AG04449 (cell line): ENCODE results near the gene ATAD1.
"Not testable (repeated sequence)": the region's sequence is repeated elsewhere in the genome, so short reads cannot be mapped to it uniquely, and the experiment has no call there.

Source experiments
- CTCF ChIA-PET: fragments of 350-600 bp; formaldehyde crosslinking; extraction: SDS; loops from one replicate; lab custom pipeline; 2021; ENCODE audit warnings: antibody characterized with exemption; lab: Yijun Ruan, JAX
- POLR2A ChIA-PET: fragments of 400-600, 350-600 bp; formaldehyde crosslinking; extraction: SDS; loops from one replicate; lab custom pipeline; 2020; ENCODE audit warnings: antibody characterized with exemption, inconsistent platforms; lab: Yijun Ruan, JAX
- DNase-seq: peaks from one replicate; pipeline ENCODE4 v3.0.0-alpha.2; 2010; ENCODE audit warnings: low read depth, low spot score
- H3K4me3 ChIP-seq: 2 replicates; pipeline ENCODE4 v1.5.1; 2011; ENCODE audit warnings: low read depth, mild to moderate bottlenecking, control low read depth, low read length
- TF ChIP-seq, protein P1 (sequence below): IDR thresholded peaks from one replicate; pipeline ENCODE4 v1.5.1; 2011; ENCODE audit warnings: mild to moderate bottlenecking, moderate library complexity, low read length, control low read depth, inconsistent platforms; ENCODE audit not compliant: insufficient read depth; ENCODE audit errors: missing control alignments

The ATAD1 gene, protein sequence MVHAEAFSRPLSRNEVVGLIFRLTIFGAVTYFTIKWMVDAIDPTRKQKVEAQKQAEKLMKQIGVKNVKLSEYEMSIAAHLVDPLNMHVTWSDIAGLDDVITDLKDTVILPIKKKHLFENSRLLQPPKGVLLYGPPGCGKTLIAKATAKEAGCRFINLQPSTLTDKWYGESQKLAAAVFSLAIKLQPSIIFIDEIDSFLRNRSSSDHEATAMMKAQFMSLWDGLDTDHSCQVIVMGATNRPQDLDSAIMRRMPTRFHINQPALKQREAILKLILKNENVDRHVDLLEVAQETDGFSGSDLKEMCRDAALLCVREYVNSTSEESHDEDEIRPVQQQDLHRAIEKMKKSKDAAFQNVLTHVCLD

DNA sequence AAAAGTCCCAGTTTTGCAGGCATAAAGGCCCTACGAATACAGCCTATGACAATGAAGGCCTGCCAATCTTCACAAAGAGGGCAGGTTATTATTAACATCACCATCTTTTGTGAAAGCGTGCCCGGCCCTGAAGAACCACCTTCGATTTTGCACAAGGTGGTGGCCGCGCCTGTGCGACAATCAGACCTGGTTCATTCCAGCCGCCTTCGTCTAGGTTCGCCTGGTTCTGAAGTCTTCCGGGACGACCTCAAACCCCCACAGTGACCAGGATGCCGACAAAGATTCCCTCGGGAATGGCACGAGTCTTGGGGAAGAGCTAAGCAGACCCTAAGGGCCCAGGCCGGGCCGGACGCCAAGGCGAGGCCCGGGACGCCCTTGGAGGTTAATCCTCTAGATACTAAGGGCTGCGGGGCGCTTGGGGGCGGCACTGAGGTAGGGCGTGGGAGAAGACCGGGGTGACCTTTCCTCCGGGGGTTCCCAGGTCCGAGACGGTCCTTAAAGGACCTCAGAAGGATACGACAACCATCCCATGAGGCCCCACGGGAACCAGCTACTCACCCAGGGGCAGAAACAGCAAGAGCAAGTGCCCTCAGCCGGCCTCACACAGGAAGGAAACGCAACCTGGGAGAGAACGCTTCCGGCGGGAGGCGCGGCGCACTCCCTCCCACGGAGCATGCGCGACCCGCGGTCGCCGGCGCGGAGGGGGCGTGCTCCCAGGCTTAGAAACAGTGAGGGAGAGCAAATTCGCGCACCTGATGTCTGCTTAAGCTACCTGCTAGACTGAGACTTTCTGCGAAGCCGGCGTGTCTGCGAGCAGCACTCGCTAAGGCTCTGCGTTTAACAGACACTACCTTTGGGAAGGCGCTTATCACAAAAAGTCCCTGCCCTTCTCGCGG lies at the start of gene ATAD1:
Gene ATAD1 (minus strand): TSS at position 618 of the 896 bp plus-strand sequence. CDS start 3,627 bp downstream, outside the sequence.
- ChIA-PET POLR2A (interaction anchor here (0.5 to 1.2 kb wide), 3 partner anchors 11 to 57 kb away, joined by 3 read pairs; no protein-coding TSS in a partner anchor), CTCF (interaction anchor here (0.6 to 1.7 kb wide), 5 partner anchors 11 to 736 kb away, joined by 3 to 6 read pairs (median 3); no protein-coding TSS in a partner anchor)
- peak; percentile 12 for DNase-seq
- peak within 1 kb of the TSS; percentile 89 for H3K4me3 ChIP-seq
- TF ChIP-seq, protein P1, sequence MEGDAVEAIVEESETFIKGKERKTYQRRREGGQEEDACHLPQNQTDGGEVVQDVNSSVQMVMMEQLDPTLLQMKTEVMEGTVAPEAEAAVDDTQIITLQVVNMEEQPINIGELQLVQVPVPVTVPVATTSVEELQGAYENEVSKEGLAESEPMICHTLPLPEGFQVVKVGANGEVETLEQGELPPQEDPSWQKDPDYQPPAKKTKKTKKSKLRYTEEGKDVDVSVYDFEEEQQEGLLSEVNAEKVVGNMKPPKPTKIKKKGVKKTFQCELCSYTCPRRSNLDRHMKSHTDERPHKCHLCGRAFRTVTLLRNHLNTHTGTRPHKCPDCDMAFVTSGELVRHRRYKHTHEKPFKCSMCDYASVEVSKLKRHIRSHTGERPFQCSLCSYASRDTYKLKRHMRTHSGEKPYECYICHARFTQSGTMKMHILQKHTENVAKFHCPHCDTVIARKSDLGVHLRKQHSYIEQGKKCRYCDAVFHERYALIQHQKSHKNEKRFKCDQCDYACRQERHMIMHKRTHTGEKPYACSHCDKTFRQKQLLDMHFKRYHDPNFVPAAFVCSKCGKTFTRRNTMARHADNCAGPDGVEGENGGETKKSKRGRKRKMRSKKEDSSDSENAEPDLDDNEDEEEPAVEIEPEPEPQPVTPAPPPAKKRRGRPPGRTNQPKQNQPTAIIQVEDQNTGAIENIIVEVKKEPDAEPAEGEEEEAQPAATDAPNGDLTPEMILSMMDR = peak; percentile 37

DNA sequence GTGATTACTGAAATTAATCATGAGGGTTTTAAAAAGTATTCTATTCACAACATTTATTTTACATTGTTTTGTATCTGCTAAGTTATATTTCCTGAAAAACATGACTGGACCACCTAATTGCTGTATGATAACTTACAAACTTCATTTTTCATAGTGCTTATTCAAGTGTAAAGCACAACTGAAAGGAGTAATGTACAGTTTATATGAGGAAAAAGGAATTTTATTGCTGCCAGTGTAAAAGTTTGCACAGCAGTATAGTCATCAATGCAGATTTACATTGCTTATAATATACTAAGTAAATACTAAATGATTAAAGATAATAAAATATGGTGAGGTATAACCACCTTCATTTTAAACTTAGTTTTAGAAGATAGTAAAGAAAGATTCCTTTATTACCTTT lies 49.4 kb upstream of the ATAD1 start:
- TF ChIP-seq, protein P1 = no peak
- H3K4me3 ChIP-seq = peak overlapping the region; percentile 91
- ChIA-PET POLR2A (no interaction called here), CTCF (no interaction called here)
- no peak for DNase-seq

GRCh38 chr10:87866412-87866974 lies 48.5 kb upstream of the ATAD1 start:
- DNase-seq = no peak
- TF ChIP-seq, protein P1 = no peak
- CTCF ChIA-PET = interaction anchor here (22.0 kb wide), 1 partner anchor 522 kb away, joined by 304 read pairs; no protein-coding TSS in a partner anchor
- POLR2A ChIA-PET = no interaction called here
- peak overlapping the region; percentile 91 for H3K4me3 ChIP-seq

DNA sequence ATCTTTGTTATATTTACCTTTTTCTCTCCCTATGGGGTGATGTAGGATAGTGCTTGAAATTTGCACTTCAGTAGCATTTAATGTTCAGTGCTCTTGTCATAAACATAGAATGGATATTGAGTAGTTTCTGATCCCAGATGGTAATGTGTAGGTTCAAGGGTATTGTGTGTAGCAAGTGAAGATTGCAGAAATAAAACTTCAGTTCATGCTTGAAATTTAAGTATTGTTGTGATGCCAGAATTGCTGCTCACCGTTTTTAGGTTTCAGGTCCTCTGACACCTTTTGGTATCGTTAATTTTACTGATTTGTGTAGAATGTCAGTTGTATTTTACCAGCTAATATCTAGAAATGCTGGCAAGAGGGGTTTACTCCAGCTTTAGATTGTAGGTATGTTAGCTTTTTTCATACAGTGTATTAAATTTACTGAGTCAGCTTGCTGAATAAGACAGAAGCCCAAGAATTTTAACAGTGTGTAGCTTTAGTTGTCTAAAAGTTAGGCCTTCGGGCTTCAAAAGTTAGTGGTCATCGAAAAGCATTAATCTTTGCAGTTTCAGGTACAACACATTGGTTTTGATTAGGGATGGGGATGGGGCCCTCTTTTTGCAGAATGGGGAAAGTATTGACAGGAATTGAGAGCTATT lies 47.3 kb upstream of the ATAD1 start:
- DNase-seq = no peak
- TF ChIP-seq, protein P1 = no peak
- peak overlapping the region; percentile 91 for H3K4me3 ChIP-seq
- ChIA-PET CTCF (interaction anchor here (22.0 kb wide), 1 partner anchor 523 kb away, joined by 304 read pairs; no protein-coding TSS in a partner anchor), POLR2A (no interaction called here)

DNA sequence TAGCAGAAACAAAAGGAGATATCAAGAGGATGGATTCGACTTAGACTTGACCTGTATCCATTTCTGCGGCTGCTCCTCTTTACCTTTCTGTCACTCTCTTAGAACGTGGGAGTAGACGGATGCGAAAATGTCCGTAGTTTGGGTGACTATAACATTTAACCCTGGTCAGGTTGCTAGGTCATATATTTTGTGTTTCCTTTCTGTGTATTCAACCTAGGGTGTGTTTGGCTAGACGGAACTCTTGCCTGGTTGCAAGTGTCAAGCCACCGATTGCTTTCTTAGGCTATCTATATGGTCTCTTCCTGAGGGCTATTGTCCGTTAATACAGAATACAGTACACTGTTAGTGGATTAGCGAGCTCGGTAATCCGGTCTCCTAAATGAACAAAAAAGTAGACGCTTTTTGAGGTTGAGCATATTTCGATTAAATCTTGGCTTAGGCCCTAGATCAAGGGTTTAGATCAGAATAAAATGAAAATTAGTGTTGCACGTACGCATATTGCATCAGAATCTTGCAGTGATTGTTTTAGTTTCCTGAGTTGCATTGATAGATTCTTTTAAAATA lies 46.6 kb upstream of the ATAD1 start:
- TF ChIP-seq, protein P1 = no peak
- ChIA-PET POLR2A (no interaction called here), CTCF (interaction anchor here (22.0 kb wide), 1 partner anchor 524 kb away, joined by 304 read pairs; no protein-coding TSS in a partner anchor)
- no peak for DNase-seq
- H3K4me3 ChIP-seq = peak overlapping the region; percentile 91

- not testable (repeated sequence) for DNase-seq
- CTCF ChIA-PET = interaction anchor here (8.3 to 22.0 kb wide), 2 partner anchors 15 to 525 kb away, joined by 78 to 304 read pairs; no protein-coding TSS in a partner anchor
These were observed 46.0 kb upstream of the ATAD1 start for GRCh38 chr10:87863951-87864495.

More at GRCh38 chr10:87863951-87864495, 46.0 kb upstream of the ATAD1 start:
- H3K4me3 ChIP-seq = peak overlapping the region; percentile 91
- POLR2A ChIA-PET = interaction anchor here (1.0 to 1.6 kb wide), 2 partner anchors 524 to 527 kb away, joined by 3 to 5 read pairs; no protein-coding TSS in a partner anchor
